Activated T-cell treated with anti-CD3 and anti-CD28 coated beads for 4 hours (primary cell): Measurements from ENCODE around the gene PCK2.
A peak's percentile ranks its signal among the peaks of the same experiment; 100 is the strongest.
"Not testable (repeated sequence)": the region's sequence is repeated elsewhere in the genome, so short reads cannot be mapped to it uniquely, and the experiment has no call there.

ENCODE experiments used
- DNase-seq: peaks from one replicate; pipeline ENCODE4 v3.0.0-alpha.2; 2020

Gene PCK2

DNA sequence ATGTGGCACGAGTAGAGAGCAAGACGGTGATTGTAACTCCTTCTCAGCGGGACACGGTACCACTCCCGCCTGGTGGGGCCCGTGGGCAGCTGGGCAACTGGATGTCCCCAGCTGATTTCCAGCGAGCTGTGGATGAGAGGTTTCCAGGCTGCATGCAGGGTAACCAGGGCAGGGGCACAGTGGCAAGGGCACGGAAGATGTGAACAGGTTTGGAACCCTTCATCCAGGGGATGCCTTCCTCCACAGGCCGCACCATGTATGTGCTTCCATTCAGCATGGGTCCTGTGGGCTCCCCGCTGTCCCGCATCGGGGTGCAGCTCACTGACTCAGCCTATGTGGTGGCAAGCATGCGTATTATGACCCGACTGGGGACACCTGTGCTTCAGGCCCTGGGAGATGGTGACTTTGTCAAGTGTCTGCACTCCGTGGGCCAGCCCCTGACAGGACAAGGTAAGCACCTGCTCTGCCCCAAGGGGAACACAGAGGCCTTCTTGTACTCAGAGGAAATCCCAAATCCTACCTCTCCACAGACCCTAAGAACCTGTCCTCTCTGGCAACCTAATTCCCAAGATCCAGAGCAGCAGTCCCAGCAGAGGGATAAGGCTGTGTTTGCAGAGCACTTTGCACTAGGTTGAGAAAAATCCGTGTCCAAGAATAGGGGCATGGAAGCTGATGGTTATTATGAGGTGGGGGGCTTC is 4.3 kb downstream of the PCK2 start:
- no peak for DNase-seq

GRCh38 chr14:24098927-24099813 is 5.1 kb downstream of the PCK2 start:
- no peak for DNase-seq

- DNase-seq = no peak
Observed at GRCh38 chr14:24100197-24100981, 6.3 kb downstream of the PCK2 start.

GRCh38 chr14:24100982-24101494 is 6.9 kb downstream of the PCK2 start:
- DNase-seq = no peak

GRCh38 chr14:24102357-24103048 is 8.4 kb downstream of the PCK2 start:
- no peak for DNase-seq

DNA sequence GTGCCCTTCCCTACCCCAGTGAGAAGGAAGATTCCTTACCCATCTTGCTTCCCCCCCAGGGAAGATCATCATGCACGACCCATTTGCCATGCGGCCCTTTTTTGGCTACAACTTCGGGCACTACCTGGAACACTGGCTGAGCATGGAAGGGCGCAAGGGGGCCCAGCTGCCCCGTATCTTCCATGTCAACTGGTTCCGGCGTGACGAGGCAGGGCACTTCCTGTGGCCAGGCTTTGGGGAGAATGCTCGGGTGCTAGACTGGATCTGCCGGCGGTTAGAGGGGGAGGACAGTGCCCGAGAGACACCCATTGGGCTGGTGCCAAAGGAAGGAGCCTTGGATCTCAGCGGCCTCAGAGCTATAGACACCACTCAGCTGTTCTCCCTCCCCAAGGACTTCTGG is 9.3 kb downstream of the PCK2 start:
- no peak for DNase-seq

- not testable (repeated sequence) for DNase-seq
Observed at GRCh38 chr14:24105609-24106239, 11.6 kb downstream of the PCK2 start.

DNA sequence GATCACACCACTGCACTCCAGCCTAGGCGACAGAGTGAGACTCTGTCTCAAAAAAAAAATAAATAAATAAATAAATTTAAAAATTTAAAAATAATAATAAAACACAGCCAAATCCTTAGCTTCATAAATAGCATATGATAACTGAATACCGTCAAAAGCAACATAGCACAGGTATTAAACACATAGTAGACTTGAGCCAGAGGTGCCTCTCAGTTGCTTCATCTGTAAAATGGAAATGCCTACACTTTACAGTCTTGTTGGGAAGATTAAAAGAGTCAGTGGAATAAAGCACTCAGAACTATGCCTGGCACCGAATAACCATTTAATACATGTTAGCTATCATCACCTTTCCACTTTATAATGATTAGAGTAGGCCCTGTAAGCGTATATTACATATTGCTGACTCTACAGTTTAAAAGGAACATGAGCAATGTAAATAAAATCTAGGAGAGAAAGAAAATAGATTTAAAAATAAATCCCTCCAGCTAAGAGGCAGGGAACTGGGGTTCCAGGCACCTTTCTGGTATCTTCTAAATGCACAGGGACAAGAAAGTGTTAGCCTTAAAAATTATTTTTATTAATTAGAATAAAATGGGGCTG is 12.7 kb downstream of the PCK2 start:
- DNase-seq = no peak

- no peak for DNase-seq
Observed at GRCh38 chr14:24108336-24108874, 14.3 kb downstream of the PCK2 start.

- no peak for DNase-seq
Observed at GRCh38 chr14:24110060-24110459, 15.9 kb downstream of the PCK2 start.

DNA sequence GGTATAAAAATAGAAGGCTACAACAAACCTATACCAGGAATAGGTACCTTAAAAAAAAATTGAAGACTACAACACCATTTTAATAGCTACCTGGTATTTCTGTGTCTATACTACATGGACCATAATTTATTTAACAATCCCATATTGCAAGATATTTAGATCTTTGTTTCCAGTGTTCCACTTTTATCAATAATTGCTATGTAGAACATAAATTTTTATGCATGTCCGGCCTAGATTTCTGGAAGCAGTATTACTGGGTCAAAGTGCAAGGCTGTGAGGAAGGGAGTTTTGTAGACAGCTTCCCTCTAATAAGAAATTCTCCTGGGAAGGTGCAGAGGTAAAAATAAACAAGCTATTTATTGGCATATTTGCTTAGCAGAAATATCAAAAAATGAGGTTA is 16.4 kb downstream of the PCK2 start:
- DNase-seq = no peak

DNA sequence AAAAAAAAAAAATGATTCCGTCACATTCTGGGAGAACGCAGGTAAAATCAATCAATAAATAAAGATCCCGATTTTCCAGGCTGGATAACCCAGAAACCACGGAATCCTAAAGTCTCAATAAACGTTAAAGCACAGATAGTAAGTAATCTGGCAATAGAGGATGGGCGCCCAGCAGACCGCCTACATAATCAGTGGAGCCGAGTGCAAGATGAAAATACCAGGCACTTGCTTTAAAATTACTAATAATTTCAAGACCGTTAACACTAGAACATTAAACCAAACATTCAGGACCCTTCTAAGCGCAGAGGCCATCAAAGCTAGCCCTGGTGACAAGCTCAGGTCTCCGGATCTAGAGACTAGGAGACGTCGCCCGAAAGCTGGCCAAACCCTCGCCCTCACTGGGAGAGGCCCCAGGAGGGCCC is 19.3 kb downstream of the PCK2 start:
- DNase-seq = no peak

DNA sequence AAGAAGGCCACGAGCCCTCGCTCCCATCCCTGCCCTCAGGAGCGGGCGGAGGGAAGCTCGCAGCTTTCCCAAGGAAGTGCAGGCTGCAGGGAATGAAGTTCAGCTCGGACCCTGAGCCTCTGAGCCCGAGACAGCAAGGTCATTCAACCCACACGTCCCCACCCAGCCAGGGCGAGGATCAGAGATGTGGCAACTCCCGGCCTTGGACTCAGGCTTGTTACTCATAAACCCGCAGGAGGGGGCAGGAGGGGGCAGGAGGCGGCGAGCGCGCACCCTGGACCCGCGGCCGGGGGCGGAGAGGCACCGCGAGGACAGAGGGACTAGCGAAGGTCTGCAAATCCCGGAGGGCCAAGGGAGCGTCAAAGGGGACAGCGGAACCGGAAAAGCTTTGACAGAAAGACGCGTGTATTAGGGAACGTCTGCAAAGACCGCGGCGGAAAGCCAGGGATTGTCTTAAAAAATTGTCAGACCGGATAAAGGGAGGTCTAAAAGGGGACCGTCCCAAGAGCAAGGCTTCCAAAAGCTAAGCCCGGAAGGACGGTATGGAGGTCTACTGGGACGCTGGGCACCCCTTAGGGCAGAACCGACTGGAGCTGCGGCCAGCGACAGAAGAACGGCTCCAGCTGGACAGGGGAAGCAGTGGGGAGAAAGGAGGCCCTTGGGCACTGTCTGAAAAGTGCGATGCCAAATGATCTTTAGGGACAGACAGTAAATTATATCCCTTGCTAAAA is 19.9 kb downstream of the PCK2 start:
- DNase-seq = peak; percentile 50

- peak; percentile 99 for DNase-seq
Observed at GRCh38 chr14:24114532-24115421, 20.7 kb downstream of the PCK2 start, which contains the start of the genes DCAF11 and NRL. DCAF11 (plus strand) TSS chr14:24114777; CDS start chr14:24115595, 818 bp downstream. NRL (minus strand) TSS chr14:24114949; CDS start chr14:24082848, 32,101 bp downstream.

- no peak for DNase-seq
Observed at GRCh38 chr14:24115422-24116127, 21.5 kb downstream of the PCK2 start.

DNA sequence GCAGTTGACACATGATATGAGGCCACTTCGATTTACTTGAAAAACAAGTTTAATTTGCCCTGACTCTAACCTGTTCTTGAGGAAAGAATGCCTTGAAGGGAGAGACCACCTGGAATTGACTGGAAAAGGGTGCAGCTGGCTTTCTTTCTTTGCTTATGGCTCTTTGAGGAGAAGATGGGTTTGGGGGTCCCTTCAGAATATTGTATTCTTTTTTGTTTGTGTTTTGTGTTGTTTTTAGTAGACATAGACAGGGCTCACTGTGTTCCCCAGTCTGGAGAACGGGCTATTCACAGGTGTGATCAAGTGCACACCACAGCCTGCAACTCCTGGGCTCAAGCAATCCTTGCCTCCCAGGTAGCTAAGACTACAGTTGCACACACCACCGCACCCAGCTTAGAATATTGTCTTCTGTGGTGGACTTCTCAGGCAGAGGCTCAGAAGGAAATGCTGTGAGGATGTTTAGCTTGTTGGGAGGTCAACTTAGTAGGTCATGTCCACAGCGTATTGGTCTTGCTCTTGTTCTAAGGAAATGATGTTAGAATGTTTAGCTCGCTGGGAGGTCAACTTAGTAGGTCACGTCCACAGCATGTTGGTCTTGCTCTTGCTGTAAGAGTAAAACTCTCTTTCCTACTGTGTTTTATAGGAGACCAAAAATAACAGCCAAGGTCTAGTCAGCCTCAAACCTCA is 22.2 kb downstream of the PCK2 start:
- DNase-seq = no peak

GRCh38 chr14:24117179-24117578 is 23.1 kb downstream of the PCK2 start:
- DNase-seq = no peak

- no peak for DNase-seq
Observed at GRCh38 chr14:24119691-24120090, 25.6 kb downstream of the PCK2 start.
